ENCODE results near the gene STXBP5L.
A peak's percentile ranks its signal among the peaks of the same experiment; 100 is the strongest.
"Not testable (repeated sequence)": the region's sequence is repeated elsewhere in the genome, so short reads cannot be mapped to it uniquely, and the experiment has no call there.

Gene STXBP5L

GRCh38 chr3:121274411-121274810 is 366.4 kb downstream of the STXBP5L start:
- no peak overlapping the region for H3K4me3 ChIP-seq (ENCODE audit: low read depth, low read length)
- TF ChIP-seq CTCF (IDR thresholded peaks at IDR 0.05; ENCODE audit: control insufficient read depth, extremely low read depth, insufficient read depth): no peak
- DNase-seq (ENCODE audit: low read depth): no peak

GRCh38 chr3:121295452-121295851 is 387.4 kb downstream of the STXBP5L start:
- H3K4me3 ChIP-seq (ENCODE audit: low read depth, low read length): no peak overlapping the region
- DNase-seq (ENCODE audit: low read depth): no peak
- no peak for TF ChIP-seq CTCF (IDR thresholded peaks at IDR 0.05; ENCODE audit: control insufficient read depth, extremely low read depth, insufficient read depth)

- TF ChIP-seq CTCF (IDR thresholded peaks at IDR 0.05; ENCODE audit: control insufficient read depth, extremely low read depth, insufficient read depth): no peak
- no peak overlapping the region for H3K4me3 ChIP-seq (ENCODE audit: low read depth, low read length)
- DNase-seq (ENCODE audit: low read depth): no peak
These were observed 388.0 kb downstream of the STXBP5L start for GRCh38 chr3:121295979-121296378.

GRCh38 chr3:121324320-121324719 is 416.3 kb downstream of the STXBP5L start:
- TF ChIP-seq CTCF (IDR thresholded peaks at IDR 0.05; ENCODE audit: control insufficient read depth, extremely low read depth, insufficient read depth): no peak
- DNase-seq (ENCODE audit: low read depth): peak; percentile 44

GRCh38 chr3:121330118-121330517 is 422.1 kb downstream of the STXBP5L start:
- no peak overlapping the region for H3K4me3 ChIP-seq (ENCODE audit: low read depth, low read length)
- no peak for TF ChIP-seq CTCF (IDR thresholded peaks at IDR 0.05; ENCODE audit: control insufficient read depth, extremely low read depth, insufficient read depth)
- no peak for DNase-seq (ENCODE audit: low read depth)

More at GRCh38 chr3:121324320-121324719, 416.3 kb downstream of the STXBP5L start:
- no peak overlapping the region for H3K4me3 ChIP-seq (ENCODE audit: low read depth, low read length)

GRCh38 chr3:121330634-121331033 is 422.6 kb downstream of the STXBP5L start:
- no peak for TF ChIP-seq CTCF (IDR thresholded peaks at IDR 0.05; ENCODE audit: control insufficient read depth, extremely low read depth, insufficient read depth)
- DNase-seq (ENCODE audit: low read depth): no peak
- H3K4me3 ChIP-seq (ENCODE audit: low read depth, low read length): no peak overlapping the region

- DNase-seq (ENCODE audit: low read depth); H3K4me3 ChIP-seq (ENCODE audit: low read depth, low read length): not testable (repeated sequence)
These were observed 448.0 kb downstream of the STXBP5L start for GRCh38 chr3:121355960-121356359.
